Endothelial cell of umbilical vein (primary cell): ENCODE data around the gene STAG1. TPM values are rescaled to one million over a fixed set of nuclear protein-coding genes. Genes with fewer than 3 reads are reported as not detected.

Source experiments
- BruUV-seq: library from RNA; stranded (reverse); fragments of 400-500 nt; replicated peaks from 2 replicates; lab custom pipeline; 2021; lab: Mats Ljungman, UMichigan
- CTCF ChIA-PET: fragments of 300-600, 350-600 bp; sonication (Branson Sonifier 250); formaldehyde crosslinking; loops from one replicate; lab custom pipeline; 2021; ENCODE audit warnings: antibody characterized with exemption, inconsistent platforms; lab: Charles Lee
- POLR2A ChIA-PET: fragments of 300-600, 350-600 bp; sonication (Branson Sonifier 250); formaldehyde crosslinking; loops from one replicate; lab custom pipeline; 2021; ENCODE audit warnings: antibody characterized with exemption, inconsistent platforms; lab: Charles Lee
- DNase-seq: peaks from one replicate; pipeline ENCODE4 v3.0.0-alpha.2; 2011; ENCODE audit warnings: low read depth, low spot score
- FAIRE-seq: peaks from 2 replicates; lab custom pipeline; 2011; peaks lifted over from hg19 to GRCh38; lab: Jason Lieb, UNC
- H2AFZ ChIP-seq: 2 replicates; pipeline ENCODE4 v1.6.0; 2012; ENCODE audit warnings: low read depth, low read length, control low read depth, inconsistent platforms
- H3K27ac ChIP-seq: 2 replicates; pipeline ENCODE4 v1.5.1; 2011; ENCODE audit warnings: low read depth, mild to moderate bottlenecking, control low read depth, low read length, moderate library complexity; ENCODE audit not compliant: insufficient read depth
- H3K27me3 ChIP-seq, 2 experiments: 2 replicates each; pipeline versions ENCODE4 v1.6.0 to v1.6.1; 2011; ENCODE audit warnings: low read length in 2 of 2, mixed read lengths in 1 of 2; ENCODE audit not compliant: control insufficient read depth in 2 of 2, insufficient read depth in 2 of 2
- H3K36me3 ChIP-seq, 2 experiments: 2 replicates in 1 of 2; 3 replicates in 1 of 2; pipeline ENCODE4 v1.5.1; 2011; ENCODE audit warnings: low read length in 2 of 2, mild to moderate bottlenecking in 1 of 2, moderate library complexity in 1 of 2; ENCODE audit not compliant: control insufficient read depth in 2 of 2, insufficient read depth in 2 of 2; ENCODE audit errors: extremely low read depth in 1 of 2
- H3K4me1 ChIP-seq: 3 replicates; pipeline ENCODE4 v1.5.1; 2011; ENCODE audit warnings: mild to moderate bottlenecking, low read length; ENCODE audit not compliant: control insufficient read depth, insufficient read depth; ENCODE audit errors: extremely low read depth
- H3K4me2 ChIP-seq: 2 replicates; pipeline ENCODE4 v1.6.1; 2011; ENCODE audit warnings: low read length, control low read depth, mixed read lengths; ENCODE audit not compliant: insufficient read depth
- H3K4me3 ChIP-seq, 3 experiments: fragments of 200-600 bp in 1 of 3; sonication (generic), shearing (Covaris generic) in 1 of 3; replicated peaks in 1 of 3; 2 replicates each; pipeline ENCODE4 v1.5.1; 2011 to 2016; ENCODE audit warnings: control low read depth in 3 of 3, low read length in 3 of 3, mild to moderate bottlenecking in 2 of 3, inconsistent platforms in 1 of 3, low read depth in 1 of 3, moderate library complexity in 1 of 3; ENCODE audit not compliant: insufficient read depth in 1 of 3
- H3K79me2 ChIP-seq: 2 replicates; pipeline ENCODE4 v1.6.0; 2012; ENCODE audit warnings: low read length, inconsistent platforms; ENCODE audit not compliant: control insufficient read depth, insufficient read depth
- H3K9ac ChIP-seq: replicated peaks from 2 replicates; pipeline ENCODE3; 2011; ENCODE audit warnings: low read length, control low read depth; ENCODE audit not compliant: insufficient read depth; ENCODE audit errors: extremely low read depth
- H3K9me1 ChIP-seq: replicated peaks from 3 replicates; pipeline ENCODE4 v1.6.0; 2011; ENCODE audit warnings: mild to moderate bottlenecking, low read length; ENCODE audit not compliant: control insufficient read depth, insufficient read depth; ENCODE audit errors: extremely low read depth
- H3K9me3 ChIP-seq: replicated peaks from 2 replicates; pipeline ENCODE4 v1.5.1; 2012; ENCODE audit warnings: low read length, inconsistent platforms; ENCODE audit not compliant: control insufficient read depth, insufficient read depth
- H4K20me1 ChIP-seq: replicated peaks from 2 replicates; pipeline ENCODE3; 2011; ENCODE audit warnings: mild to moderate bottlenecking, low read length; ENCODE audit not compliant: control insufficient read depth, insufficient read depth; ENCODE audit errors: extremely low read depth
- CTCF ChIP-seq, 2 donors: IDR thresholded peaks; 1 replicate in 1 of 2; 2 replicates in 1 of 2; pipeline ENCODE4 v1.5.1; 2011; ENCODE audit warnings: low read length in 2 of 2, mild to moderate bottlenecking in 2 of 2, moderate library complexity in 2 of 2, control low read depth in 1 of 2, inconsistent platforms in 1 of 2, low read depth in 1 of 2; ENCODE audit not compliant: insufficient read depth in 1 of 2; ENCODE audit errors: extremely low read depth in 1 of 2
- EZH2 ChIP-seq: IDR thresholded peaks from 2 replicates; pipeline ENCODE4 v1.6.1; 2012; ENCODE audit warnings: borderline replicate concordance, low read depth, mild to moderate bottlenecking, moderate library complexity, low read length, inconsistent platforms; ENCODE audit not compliant: severe bottlenecking
- FOS ChIP-seq: IDR thresholded peaks from 2 replicates; pipeline ENCODE4 v1.6.1; 2011; ENCODE audit warnings: mild to moderate bottlenecking, low read length, moderate library complexity, borderline replicate concordance; ENCODE audit not compliant: insufficient read depth
- GATA2 ChIP-seq: IDR thresholded peaks from 2 replicates; pipeline ENCODE4 v1.7.0; 2011; ENCODE audit warnings: low read depth, mild to moderate bottlenecking, moderate library complexity, mixed read lengths, low read length; ENCODE audit not compliant: insufficient read length, insufficient read depth
- JUN ChIP-seq: IDR thresholded peaks from 2 replicates; pipeline ENCODE4 v1.6.1; 2011; ENCODE audit warnings: borderline replicate concordance, low read depth; ENCODE audit not compliant: insufficient read length, insufficient read depth
- MYC ChIP-seq: IDR thresholded peaks from one replicate; pipeline ENCODE4 v1.6.1; 2011; ENCODE audit warnings: mild to moderate bottlenecking, low read depth, low read length
- POLR2A ChIP-seq: IDR thresholded peaks from 2 replicates; pipeline ENCODE4 v1.6.1; 2012; ENCODE audit warnings: low read depth, mild to moderate bottlenecking, control low read depth, low read length
- POLR2AphosphoS5 ChIP-seq: IDR thresholded peaks from 2 replicates; pipeline ENCODE4 v1.6.1; 2012; ENCODE audit warnings: low read depth, mild to moderate bottlenecking, control low read depth, low read length, moderate library complexity; ENCODE audit not compliant: insufficient read depth
- dilution Hi-C: fragments of 300-500 bp; cut with MboI; formaldehyde crosslinking; loops from one replicate; pipeline ENCODE4 v1.15.0; 2019; ENCODE audit warnings: low sequenced_read_pairs; ENCODE audit not compliant: extremely low pct_ligation_motif_present
- intact Hi-C: fragments of 100-400 bp; cut with micrococcal nuclease; formaldehyde crosslinking; loops from one replicate; pipeline ENCODE4 v1.10.0; 2022
- polyA plus RNA-seq, 4 experiments: library from polyadenylated mRNA; depleted of rRNA in 3 of 4; stranded (reverse) in 3 of 4; unstranded in 1 of 4; fragments of >200 nt; gene quantifications; 2 replicates each; pipeline versions ENCODE4 v1.2.1 to v1.2.3, GENCODE V29; 2011 to 2012; ENCODE audit warnings: missing spikeins in 1 of 4
- total RNA-seq: library from RNA; stranded (reverse); gene quantifications from 2 replicates; pipeline ENCODE4 v1.2.3, GENCODE V29; 2021
- TF ChIP-seq, protein P1 (sequence below): IDR thresholded peaks from 2 replicates; pipeline ENCODE4 v1.6.1; 2011; ENCODE audit not compliant: insufficient read depth, insufficient read length

The STAG1 gene
- total and polyA plus RNA-seq, 2 donors (not counting 3 experiments of a cell fraction or from before 2014, with no cell fraction given): 7.4 to 42.1 TPM

GRCh38 chr3:136473716-136474326 lies 278.4 kb downstream of the STAG1 start:
- Histone ChIP-seq H4K20me1 (no peaks in the 10 kb centered on the region), H3K4me2 (no peak overlapping the region), H3K27ac (no peak overlapping the region), H3K36me3 (peaks cover 0 to 2% of the 10 kb centered on the region in 2 experiments), H3K9me3 (no peaks in the 10 kb centered on the region), H3K4me1 (no peaks in the 10 kb centered on the region), H2AFZ (no peak overlapping the region), H3K9me1 (no peaks in the 10 kb centered on the region), H3K27me3 (no peaks in the 10 kb centered on the region), H3K4me3 (no peak overlapping the region), H3K79me2 (no peaks in the 10 kb centered on the region), H3K9ac (no peak overlapping the region)
- BruUV-seq: no TSS peak
- DNase-seq (no peak), FAIRE-seq (no peak)
- intact Hi-C loops: no loop called here
- dilution Hi-C loops: no loop called here
- no peak for TF ChIP-seq POLR2AphosphoS5
- no peak for TF ChIP-seq GATA2
- TF ChIP-seq MYC: no peak
- TF ChIP-seq, protein P1, sequence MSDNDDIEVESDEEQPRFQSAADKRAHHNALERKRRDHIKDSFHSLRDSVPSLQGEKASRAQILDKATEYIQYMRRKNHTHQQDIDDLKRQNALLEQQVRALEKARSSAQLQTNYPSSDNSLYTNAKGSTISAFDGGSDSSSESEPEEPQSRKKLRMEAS: no peak
- TF ChIP-seq FOS: no peak
- no peak for TF ChIP-seq EZH2
- TF ChIP-seq JUN: no peak
- no peak for TF ChIP-seq POLR2A
- no peak for TF ChIP-seq CTCF (IDR thresholded peaks at IDR 0.05; ENCODE audit: extremely low read depth in 1 of 2, insufficient read depth in 1 of 2, low read depth in 1 of 2, low read length in 2 of 2)
- POLR2A ChIA-PET: no interaction called here
- CTCF ChIA-PET: interaction anchor here (0.6 kb wide), 1 partner anchor 24 kb away, joined by 3 read pairs; no protein-coding TSS in a partner anchor
